Measurements from ENCODE around the gene ITPK1.

DNA sequence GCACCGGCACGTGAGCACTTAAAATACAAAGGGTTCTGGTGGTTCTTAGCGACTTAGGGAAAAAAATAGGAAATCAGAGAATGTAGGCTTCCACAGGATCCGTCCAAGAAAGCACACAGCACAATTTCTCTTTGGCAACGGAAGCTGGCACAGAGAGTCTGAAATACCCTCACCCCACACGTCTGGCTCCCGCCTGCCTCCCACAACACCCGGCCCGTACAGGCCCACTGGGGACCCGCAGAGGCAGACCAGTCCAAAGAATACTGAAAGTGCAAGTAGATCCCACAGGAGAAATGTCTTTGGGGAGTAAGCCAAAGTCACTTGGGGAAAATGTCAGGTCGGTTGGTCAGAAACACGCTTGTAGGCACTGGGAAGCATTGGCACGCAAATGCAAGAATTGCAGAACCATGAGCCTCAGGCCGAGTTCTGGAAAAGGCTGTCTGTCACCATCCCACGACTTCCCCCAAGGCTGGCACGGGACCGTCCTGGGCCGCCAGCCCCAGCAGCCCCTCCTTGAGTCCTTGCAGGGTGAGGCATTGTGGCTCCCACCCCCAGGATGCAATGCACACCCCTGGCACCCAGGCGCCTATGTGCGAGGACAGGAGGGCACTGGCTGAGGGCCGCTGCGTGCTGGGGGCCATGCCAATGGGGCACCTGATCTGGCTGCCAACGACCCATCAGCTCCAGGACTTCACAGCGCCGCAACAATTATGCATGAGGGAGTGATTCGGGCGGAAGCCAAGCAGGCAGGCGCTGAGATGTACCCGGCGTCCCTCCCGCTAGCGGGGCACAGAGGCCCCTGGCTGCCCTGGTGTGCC lies 163.0 kb downstream of the ITPK1 start:
- TF ChIP-seq RARB (CRISPR knock-in tag; IDR thresholded peaks at IDR 0.05) (no peak), GLIS3 (CRISPR knock-in tag; IDR thresholded peaks at IDR 0.05) (no peak), PPARA (CRISPR knock-in tag; IDR thresholded peaks at IDR 0.05; ENCODE audit: borderline replicate concordance) (no peak), BACH2 (CRISPR knock-in tag; IDR thresholded peaks at IDR 0.05; ENCODE audit: borderline replicate concordance) (no peak), ZFP30 (CRISPR knock-in tag; IDR thresholded peaks at IDR 0.05) (no peak), ZFP3 (CRISPR knock-in tag; IDR thresholded peaks at IDR 0.05) (no peak), ARNTL (CRISPR knock-in tag; IDR thresholded peaks at IDR 0.05; ENCODE audit: borderline replicate concordance, low read depth) (no peak), TSHZ2 (CRISPR knock-in tag; IDR thresholded peaks at IDR 0.05) (no peak)
